IPS-18a (cell line): ENCODE results near the gene MACROD2.

Source experiments
- H3K27ac ChIP-seq: one replicate; pipeline ENCODE4 v1.5.1; 2013; ENCODE audit warnings: low read length
- H3K27me3 ChIP-seq: one replicate; pipeline ENCODE4 v1.6.1; 2013; ENCODE audit warnings: mild to moderate bottlenecking, low read length; ENCODE audit not compliant: control insufficient read depth, insufficient read depth
- H3K36me3 ChIP-seq: one replicate; pipeline ENCODE4 v1.6.1; 2013; ENCODE audit warnings: low read depth, low read length; ENCODE audit not compliant: control insufficient read depth
- H3K4me1 ChIP-seq: one replicate; pipeline ENCODE4 v1.6.1; 2013; ENCODE audit warnings: low read depth, low read length; ENCODE audit not compliant: control insufficient read depth
- H3K4me3 ChIP-seq: one replicate; pipeline ENCODE4 v1.5.1; 2013; ENCODE audit warnings: low read length
- H3K9ac ChIP-seq: one replicate; pipeline ENCODE4 v1.6.1; 2013; ENCODE audit warnings: mild to moderate bottlenecking, low read length, moderate library complexity
- H3K9me3 ChIP-seq: one replicate; pipeline ENCODE4 v1.6.1; 2013; ENCODE audit warnings: low read depth, low read length; ENCODE audit not compliant: control insufficient read depth

Gene MACROD2

GRCh38 chr20:15318682-15319081 is 1323.4 kb downstream of the MACROD2 start:
- H3K36me3 ChIP-seq, result no peaks in the 10 kb centered on the region
- no peaks in the 10 kb centered on the region for H3K9me3 ChIP-seq
- no peak overlapping the region for H3K9ac ChIP-seq
- no peak overlapping the region for H3K27ac ChIP-seq
- H3K4me1 ChIP-seq, result peaks cover 4% of the 10 kb centered on the region
- no peaks in the 10 kb centered on the region for H3K27me3 ChIP-seq
- H3K4me3 ChIP-seq, result no peak overlapping the region

GRCh38 chr20:15319439-15319838 is 1324.1 kb downstream of the MACROD2 start:
- Histone ChIP-seq H3K4me1 (peaks cover 4% of the 10 kb centered on the region), H3K9me3 (no peaks in the 10 kb centered on the region), H3K4me3 (no peak overlapping the region), H3K27me3 (no peaks in the 10 kb centered on the region), H3K27ac (no peak overlapping the region), H3K9ac (no peak overlapping the region), H3K36me3 (no peaks in the 10 kb centered on the region)

GRCh38 chr20:15320941-15321340 is 1325.6 kb downstream of the MACROD2 start:
- H3K4me1 ChIP-seq, result peaks cover 4% of the 10 kb centered on the region
- H3K4me3 ChIP-seq, result no peak overlapping the region
- H3K36me3 ChIP-seq, result no peaks in the 10 kb centered on the region
- H3K9ac ChIP-seq, result no peak overlapping the region
- H3K9me3 ChIP-seq, result no peaks in the 10 kb centered on the region
- H3K27me3 ChIP-seq, result no peaks in the 10 kb centered on the region
- H3K27ac ChIP-seq, result no peak overlapping the region

- no peak overlapping the region for H3K9ac ChIP-seq
- no peaks in the 10 kb centered on the region for H3K27me3 ChIP-seq
- no peaks in the 10 kb centered on the region for H3K4me1 ChIP-seq
- H3K4me3 ChIP-seq, result no peak overlapping the region
- H3K36me3 ChIP-seq, result no peaks in the 10 kb centered on the region
- no peak overlapping the region for H3K27ac ChIP-seq
- H3K9me3 ChIP-seq, result no peaks in the 10 kb centered on the region
These were observed 1331.8 kb downstream of the MACROD2 start for GRCh38 chr20:15327123-15327522.

GRCh38 chr20:15328084-15328483 is 1332.8 kb downstream of the MACROD2 start:
- Histone ChIP-seq H3K9me3 (no peaks in the 10 kb centered on the region), H3K4me1 (no peaks in the 10 kb centered on the region), H3K27me3 (no peaks in the 10 kb centered on the region)

GRCh38 chr20:15332711-15333160 is 1337.4 kb downstream of the MACROD2 start:
- Histone ChIP-seq H3K4me1 (peaks cover 13% of the 10 kb centered on the region), H3K36me3 (no peaks in the 10 kb centered on the region), H3K9ac (no peak overlapping the region), H3K9me3 (no peaks in the 10 kb centered on the region), H3K4me3 (no peak overlapping the region), H3K27ac (no peak overlapping the region), H3K27me3 (no peaks in the 10 kb centered on the region)

More at GRCh38 chr20:15328084-15328483, 1332.8 kb downstream of the MACROD2 start:
- H3K27ac ChIP-seq, result no peak overlapping the region
- no peak overlapping the region for H3K9ac ChIP-seq
- H3K4me3 ChIP-seq, result no peak overlapping the region
- H3K36me3 ChIP-seq, result no peaks in the 10 kb centered on the region

- H3K4me1 ChIP-seq, result peaks cover 13% of the 10 kb centered on the region
- H3K9me3 ChIP-seq, result no peaks in the 10 kb centered on the region
- no peaks in the 10 kb centered on the region for H3K27me3 ChIP-seq
- no peaks in the 10 kb centered on the region for H3K36me3 ChIP-seq
- no peak overlapping the region for H3K27ac ChIP-seq
- no peak overlapping the region for H3K9ac ChIP-seq
- H3K4me3 ChIP-seq, result no peak overlapping the region
These were observed 1337.9 kb downstream of the MACROD2 start for GRCh38 chr20:15333170-15333569.

- Histone ChIP-seq H3K9me3 (no peaks in the 10 kb centered on the region), H3K27me3 (no peaks in the 10 kb centered on the region), H3K4me3 (no peak overlapping the region), H3K9ac (no peak overlapping the region), H3K4me1 (peaks cover 13% of the 10 kb centered on the region), H3K27ac (no peak overlapping the region), H3K36me3 (no peaks in the 10 kb centered on the region)
These were observed 1340.7 kb downstream of the MACROD2 start for GRCh38 chr20:15336011-15336410.

GRCh38 chr20:15336536-15336935 is 1341.2 kb downstream of the MACROD2 start:
- Histone ChIP-seq H3K9ac (no peak overlapping the region), H3K27me3 (no peaks in the 10 kb centered on the region), H3K36me3 (no peaks in the 10 kb centered on the region), H3K4me3 (no peak overlapping the region), H3K9me3 (no peaks in the 10 kb centered on the region), H3K27ac (no peak overlapping the region), H3K4me1 (peaks cover 13% of the 10 kb centered on the region)

- no peak overlapping the region for H3K27ac ChIP-seq
- H3K36me3 ChIP-seq, result no peaks in the 10 kb centered on the region
- no peak overlapping the region for H3K9ac ChIP-seq
- no peaks in the 10 kb centered on the region for H3K9me3 ChIP-seq
- H3K4me1 ChIP-seq, result peaks cover 13% of the 10 kb centered on the region
- no peak overlapping the region for H3K4me3 ChIP-seq
- H3K27me3 ChIP-seq, result no peaks in the 10 kb centered on the region
These were observed 1343.9 kb downstream of the MACROD2 start for GRCh38 chr20:15339264-15339663.

GRCh38 chr20:15342991-15343523 is 1347.7 kb downstream of the MACROD2 start:
- H3K4me3 ChIP-seq, result no peak overlapping the region
- H3K27ac ChIP-seq, result no peak overlapping the region
- H3K9me3 ChIP-seq, result no peaks in the 10 kb centered on the region
- H3K36me3 ChIP-seq, result no peaks in the 10 kb centered on the region
- H3K4me1 ChIP-seq, result no peaks in the 10 kb centered on the region
- H3K9ac ChIP-seq, result no peak overlapping the region
- no peaks in the 10 kb centered on the region for H3K27me3 ChIP-seq

GRCh38 chr20:15345287-15345686 is 1350.0 kb downstream of the MACROD2 start:
- Histone ChIP-seq H3K9me3 (peaks cover 5% of the 10 kb centered on the region), H3K36me3 (no peaks in the 10 kb centered on the region), H3K27me3 (no peaks in the 10 kb centered on the region), H3K9ac (no peak overlapping the region), H3K4me3 (no peak overlapping the region), H3K27ac (no peak overlapping the region), H3K4me1 (no peaks in the 10 kb centered on the region)
